ENCODE measurements around the gene POP7. TPM values are rescaled to one million over a fixed set of nuclear protein-coding genes. Genes with fewer than 3 reads are reported as not detected.

POP7 gene
- polyA plus RNA-seq, 1 donor from 2014 or later: 92.1 TPM

DNA sequence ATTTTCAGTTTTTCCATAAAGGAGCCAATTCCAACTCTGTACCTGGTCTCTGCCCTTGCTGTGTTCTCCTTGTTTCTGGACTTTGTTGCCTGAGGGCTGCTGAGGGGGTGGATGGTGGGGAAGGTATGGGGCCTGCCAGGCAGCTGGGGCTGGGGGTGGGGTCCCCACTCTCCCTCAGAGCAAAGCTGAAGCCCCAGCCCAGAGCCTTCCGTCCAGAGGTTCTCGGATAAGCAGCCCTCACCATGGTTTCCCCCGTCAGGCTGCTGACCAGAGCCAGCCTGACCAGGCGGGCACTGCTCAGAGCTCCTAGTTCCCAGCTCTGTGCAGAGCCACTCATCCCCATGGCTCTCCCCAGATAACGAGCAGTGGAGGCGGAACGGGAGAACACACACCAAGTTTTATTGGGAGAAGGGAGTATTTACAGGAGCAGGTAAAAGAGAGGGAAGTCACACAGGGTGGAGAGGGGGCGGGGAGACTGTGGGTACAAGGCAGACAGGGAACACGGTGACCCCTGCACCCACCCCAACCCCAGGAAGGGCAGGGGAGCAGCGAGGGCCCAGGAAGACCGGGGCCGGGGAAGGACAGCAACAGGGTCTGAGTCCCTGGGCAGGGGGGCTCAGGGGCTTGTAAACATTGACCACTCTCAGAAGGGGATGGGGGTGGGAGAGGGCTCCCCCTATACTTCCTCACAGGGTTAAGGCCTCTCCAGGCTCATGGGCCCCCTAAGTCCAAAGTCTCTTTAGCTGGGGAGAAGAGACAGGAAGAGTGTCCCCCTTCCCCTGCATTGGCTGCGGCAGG, 26.6 kb upstream of the POP7 start:
- Histone ChIP-seq H3F3A (ENCODE audit: insufficient read depth, low read length, poor library complexity, severe bottlenecking) (no peaks in the 10 kb centered on the region), H3K36me3 (ENCODE audit: insufficient read depth, low read length) (peaks cover 3% of the 10 kb centered on the region), H3K79me2 (replicated peaks; ENCODE audit: insufficient read depth, low read length) (peaks cover 22% of the 10 kb centered on the region), H4K20me1 (ENCODE audit: insufficient read depth) (no peaks in the 10 kb centered on the region), H3K9me3 (ENCODE audit: low read length) (no peaks in the 10 kb centered on the region), H3K4me2 (ENCODE audit: low read length) (no peak overlapping the region), H3K27ac (ENCODE audit: low read length) (no peak overlapping the region), H3K9me2 (ENCODE audit: insufficient read depth, low read length) (no peaks in the 10 kb centered on the region), H3K9ac (ENCODE audit: low read length) (no peak overlapping the region), H3K4me3 (ENCODE audit: low read length) (no peak overlapping the region), H3K27me3 (ENCODE audit: insufficient read depth, low read depth, low read length) (no peaks in the 10 kb centered on the region), H2AFZ (ENCODE audit: low read depth, low read length) (no peak overlapping the region)
- no peak for TF ChIP-seq EP300 (conservative IDR thresholded peaks at IDR 0.05; ENCODE audit: poor library complexity, severe bottlenecking)
- TF ChIP-seq, protein P1, sequence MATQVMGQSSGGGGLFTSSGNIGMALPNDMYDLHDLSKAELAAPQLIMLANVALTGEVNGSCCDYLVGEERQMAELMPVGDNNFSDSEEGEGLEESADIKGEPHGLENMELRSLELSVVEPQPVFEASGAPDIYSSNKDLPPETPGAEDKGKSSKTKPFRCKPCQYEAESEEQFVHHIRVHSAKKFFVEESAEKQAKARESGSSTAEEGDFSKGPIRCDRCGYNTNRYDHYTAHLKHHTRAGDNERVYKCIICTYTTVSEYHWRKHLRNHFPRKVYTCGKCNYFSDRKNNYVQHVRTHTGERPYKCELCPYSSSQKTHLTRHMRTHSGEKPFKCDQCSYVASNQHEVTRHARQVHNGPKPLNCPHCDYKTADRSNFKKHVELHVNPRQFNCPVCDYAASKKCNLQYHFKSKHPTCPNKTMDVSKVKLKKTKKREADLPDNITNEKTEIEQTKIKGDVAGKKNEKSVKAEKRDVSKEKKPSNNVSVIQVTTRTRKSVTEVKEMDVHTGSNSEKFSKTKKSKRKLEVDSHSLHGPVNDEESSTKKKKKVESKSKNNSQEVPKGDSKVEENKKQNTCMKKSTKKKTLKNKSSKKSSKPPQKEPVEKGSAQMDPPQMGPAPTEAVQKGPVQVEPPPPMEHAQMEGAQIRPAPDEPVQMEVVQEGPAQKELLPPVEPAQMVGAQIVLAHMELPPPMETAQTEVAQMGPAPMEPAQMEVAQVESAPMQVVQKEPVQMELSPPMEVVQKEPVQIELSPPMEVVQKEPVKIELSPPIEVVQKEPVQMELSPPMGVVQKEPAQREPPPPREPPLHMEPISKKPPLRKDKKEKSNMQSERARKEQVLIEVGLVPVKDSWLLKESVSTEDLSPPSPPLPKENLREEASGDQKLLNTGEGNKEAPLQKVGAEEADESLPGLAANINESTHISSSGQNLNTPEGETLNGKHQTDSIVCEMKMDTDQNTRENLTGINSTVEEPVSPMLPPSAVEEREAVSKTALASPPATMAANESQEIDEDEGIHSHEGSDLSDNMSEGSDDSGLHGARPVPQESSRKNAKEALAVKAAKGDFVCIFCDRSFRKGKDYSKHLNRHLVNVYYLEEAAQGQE (IDR thresholded peaks at IDR 0.05; ENCODE audit: borderline replicate concordance): no peak

DNA sequence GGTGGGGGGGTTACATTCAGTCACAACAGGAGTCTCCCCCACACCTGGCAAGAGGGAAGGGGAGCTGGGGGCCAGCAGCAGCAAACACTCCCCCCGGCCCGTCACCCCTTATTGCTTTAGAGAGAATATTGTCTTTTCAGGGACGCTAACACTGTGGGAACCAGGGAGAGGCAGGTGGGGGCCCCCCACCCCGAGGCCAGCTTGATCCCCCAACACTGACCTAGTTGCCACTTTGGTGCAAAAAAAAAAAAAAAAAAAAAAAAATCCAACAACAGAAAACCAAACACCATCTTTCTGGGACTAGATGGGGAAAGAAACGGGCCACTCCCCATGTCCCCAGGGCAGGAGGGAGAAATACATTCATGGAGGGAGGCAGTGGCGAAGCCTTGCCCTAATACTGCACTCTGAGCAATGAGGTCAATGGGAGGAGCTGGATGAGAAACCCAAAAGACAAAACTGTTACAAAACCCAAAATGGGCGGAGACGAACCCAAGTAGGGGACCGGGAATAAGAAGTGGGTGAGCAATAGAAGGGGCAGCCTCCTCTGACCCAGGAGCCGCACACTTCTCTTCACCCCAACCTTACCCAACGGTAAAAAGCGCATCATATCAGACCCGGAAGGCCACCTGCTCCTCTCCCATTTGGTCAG, 25.9 kb upstream of the POP7 start:
- Histone ChIP-seq H3K9ac (ENCODE audit: low read length) (no peak overlapping the region), H3F3A (ENCODE audit: insufficient read depth, low read length, poor library complexity, severe bottlenecking) (no peaks in the 10 kb centered on the region), H3K4me2 (ENCODE audit: low read length) (no peak overlapping the region), H3K27ac (ENCODE audit: low read length) (no peak overlapping the region), H3K27me3 (ENCODE audit: insufficient read depth, low read depth, low read length) (no peaks in the 10 kb centered on the region), H3K4me3 (ENCODE audit: low read length) (no peak overlapping the region), H3K36me3 (ENCODE audit: insufficient read depth, low read length) (peaks cover 3% of the 10 kb centered on the region), H2AFZ (ENCODE audit: low read depth, low read length) (no peak overlapping the region), H4K20me1 (ENCODE audit: insufficient read depth) (no peaks in the 10 kb centered on the region), H3K9me2 (ENCODE audit: insufficient read depth, low read length) (no peaks in the 10 kb centered on the region), H3K79me2 (replicated peaks; ENCODE audit: insufficient read depth, low read length) (peaks cover 16% of the 10 kb centered on the region), H3K9me3 (ENCODE audit: low read length) (no peaks in the 10 kb centered on the region)
- TF ChIP-seq, protein P1 (IDR thresholded peaks at IDR 0.05; ENCODE audit: borderline replicate concordance): no peak
- TF ChIP-seq POLR2AphosphoS5 (IDR thresholded peaks at IDR 0.05): no peak
- no peak for TF ChIP-seq SMC3 (conservative IDR thresholded peaks at IDR 0.05; ENCODE audit: poor library complexity)
- TF ChIP-seq MXI1 (conservative IDR thresholded peaks at IDR 0.05; ENCODE audit: poor library complexity, severe bottlenecking): no peak
- TF ChIP-seq EP300 (conservative IDR thresholded peaks at IDR 0.05; ENCODE audit: poor library complexity, severe bottlenecking): no peak
- no peak for TF ChIP-seq EZH2 (IDR thresholded peaks at IDR 0.05; ENCODE audit: borderline replicate concordance, insufficient read depth, low read length, poor library complexity, severe bottlenecking)
- TF ChIP-seq, protein P2, sequence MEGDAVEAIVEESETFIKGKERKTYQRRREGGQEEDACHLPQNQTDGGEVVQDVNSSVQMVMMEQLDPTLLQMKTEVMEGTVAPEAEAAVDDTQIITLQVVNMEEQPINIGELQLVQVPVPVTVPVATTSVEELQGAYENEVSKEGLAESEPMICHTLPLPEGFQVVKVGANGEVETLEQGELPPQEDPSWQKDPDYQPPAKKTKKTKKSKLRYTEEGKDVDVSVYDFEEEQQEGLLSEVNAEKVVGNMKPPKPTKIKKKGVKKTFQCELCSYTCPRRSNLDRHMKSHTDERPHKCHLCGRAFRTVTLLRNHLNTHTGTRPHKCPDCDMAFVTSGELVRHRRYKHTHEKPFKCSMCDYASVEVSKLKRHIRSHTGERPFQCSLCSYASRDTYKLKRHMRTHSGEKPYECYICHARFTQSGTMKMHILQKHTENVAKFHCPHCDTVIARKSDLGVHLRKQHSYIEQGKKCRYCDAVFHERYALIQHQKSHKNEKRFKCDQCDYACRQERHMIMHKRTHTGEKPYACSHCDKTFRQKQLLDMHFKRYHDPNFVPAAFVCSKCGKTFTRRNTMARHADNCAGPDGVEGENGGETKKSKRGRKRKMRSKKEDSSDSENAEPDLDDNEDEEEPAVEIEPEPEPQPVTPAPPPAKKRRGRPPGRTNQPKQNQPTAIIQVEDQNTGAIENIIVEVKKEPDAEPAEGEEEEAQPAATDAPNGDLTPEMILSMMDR (IDR thresholded peaks at IDR 0.05; ENCODE audit: poor library complexity, severe bottlenecking): no peak
- no peak for TF ChIP-seq TAF1 (IDR thresholded peaks at IDR 0.05; ENCODE audit: low read depth)
- no peak for TF ChIP-seq RAD21 (conservative IDR thresholded peaks at IDR 0.05)
